T-helper 9 cell (primary cell): ENCODE measurements around the gene EIF6.
"Not testable (repeated sequence)": the region's sequence is repeated elsewhere in the genome, so short reads cannot be mapped to it uniquely, and the experiment has no call there.

Experiments used
- DNase-seq: peaks from one replicate; pipeline ENCODE4 v3.0.0-alpha.2; 2020

The EIF6 gene

DNA sequence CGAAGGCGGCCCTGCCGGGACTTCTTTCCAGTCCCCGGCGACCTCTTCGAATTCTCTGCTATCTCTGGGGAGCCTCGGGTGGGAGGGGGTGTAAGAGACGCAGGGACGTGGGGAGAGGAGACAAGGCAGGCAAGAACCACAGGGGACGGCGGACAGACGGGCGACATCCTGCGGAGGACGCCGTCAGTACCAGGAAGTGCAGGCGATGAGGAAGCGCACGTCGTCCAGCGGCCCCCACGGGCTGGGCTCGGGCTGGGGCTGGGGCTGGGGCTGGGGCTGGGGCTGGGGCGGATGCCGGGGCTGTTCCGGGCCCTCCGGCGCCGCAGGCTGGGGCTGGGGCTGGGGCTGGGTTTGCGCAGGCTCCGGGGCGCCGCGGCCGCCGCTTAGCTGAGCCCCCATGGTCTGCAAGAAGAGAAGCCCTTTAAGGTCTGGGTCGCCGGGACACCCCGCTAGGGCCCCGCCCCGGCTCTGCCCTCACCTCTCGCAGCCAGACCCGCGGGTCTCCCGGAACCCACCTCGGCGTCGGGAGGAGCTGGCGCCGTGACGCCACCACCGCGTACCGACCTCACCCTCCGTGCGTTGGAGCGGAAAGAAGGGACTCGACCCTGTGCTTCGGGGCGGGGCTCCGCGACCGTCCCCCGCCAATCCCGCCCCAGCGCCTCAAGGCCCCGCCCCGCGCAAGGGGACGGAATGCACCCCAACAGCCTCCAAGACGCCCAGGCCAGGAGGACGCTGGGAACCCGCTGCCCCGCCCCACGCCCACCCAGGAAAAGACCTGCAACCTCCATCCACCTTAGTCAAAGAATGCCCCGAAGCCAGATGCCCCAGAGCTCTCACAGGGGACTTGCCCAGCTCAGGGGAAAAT lies 6.8 kb downstream of the EIF6 start, which contains the start of gene MMP24OS:
Gene MMP24OS (minus strand): TSS at position 592 of the 865 bp plus-strand sequence. CDS start 193 bp downstream, at position 399.
- peak; percentile 83 for DNase-seq

DNA sequence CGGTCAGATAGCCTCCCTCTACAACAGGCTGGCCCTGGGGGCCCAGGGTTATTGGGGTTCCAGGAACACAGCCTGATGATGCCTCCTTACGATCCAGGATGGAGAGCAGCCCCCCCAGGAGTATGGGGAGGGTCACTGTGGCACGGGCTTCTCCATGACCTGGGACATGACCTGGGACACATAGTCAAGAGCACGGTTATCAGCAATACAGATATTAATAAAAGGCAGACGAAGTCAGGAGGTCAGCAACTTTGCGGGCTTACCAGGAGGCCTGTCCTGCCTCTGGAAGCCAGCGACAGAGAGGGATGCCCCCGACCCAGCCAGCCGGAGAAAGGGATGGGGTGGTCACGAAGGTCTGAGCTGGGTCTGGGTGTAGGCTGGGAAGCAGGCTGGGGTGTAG lies 7.4 kb downstream of the EIF6 start:
- no peak for DNase-seq

DNA sequence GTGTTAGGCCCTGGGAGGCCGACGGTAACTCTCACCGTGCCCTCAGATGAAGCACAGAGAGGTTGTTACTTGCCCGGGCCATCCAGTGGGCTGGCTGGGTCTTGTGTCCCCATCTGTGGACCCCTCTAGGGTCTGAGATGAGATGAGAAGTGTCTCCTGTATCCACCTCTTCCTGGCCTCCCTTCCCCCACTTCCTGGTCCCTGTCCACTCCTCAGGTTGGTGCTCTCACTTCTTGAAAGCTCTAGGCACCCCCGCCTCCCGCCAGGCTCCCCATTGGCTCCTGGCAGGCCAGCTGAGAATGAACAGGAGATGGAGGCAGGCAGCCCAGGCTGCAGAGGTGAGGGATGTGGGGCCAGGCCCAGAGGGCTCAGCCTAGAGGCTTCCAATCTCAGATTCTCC lies 8.2 kb downstream of the EIF6 start:
- DNase-seq = no peak

DNA sequence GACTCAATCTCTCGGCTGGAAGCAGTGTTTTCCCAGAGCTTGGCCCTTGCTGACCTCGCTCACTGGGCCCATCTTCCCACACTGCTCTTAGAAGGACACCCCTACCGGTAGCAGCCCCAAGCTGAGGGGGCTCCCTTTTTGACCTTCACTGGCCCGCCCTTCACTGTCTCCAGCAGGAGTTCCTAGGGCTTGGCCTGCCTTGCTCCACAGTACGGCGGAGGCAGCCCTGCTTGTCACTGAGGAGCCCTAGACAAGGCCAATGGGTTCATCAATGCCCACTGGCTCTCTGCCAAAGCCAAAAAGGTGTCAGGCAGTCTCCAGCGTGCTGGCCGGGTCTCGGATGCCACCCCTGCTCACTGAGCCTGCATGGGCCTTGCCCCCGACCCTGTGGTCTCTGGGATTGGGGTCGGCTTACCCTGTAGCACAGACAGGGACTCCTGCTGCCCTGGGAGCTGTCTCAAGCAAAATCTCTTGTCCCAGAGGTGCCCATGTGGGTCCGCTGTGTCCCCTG lies 8.8 kb downstream of the EIF6 start:
- DNase-seq = no peak

DNA sequence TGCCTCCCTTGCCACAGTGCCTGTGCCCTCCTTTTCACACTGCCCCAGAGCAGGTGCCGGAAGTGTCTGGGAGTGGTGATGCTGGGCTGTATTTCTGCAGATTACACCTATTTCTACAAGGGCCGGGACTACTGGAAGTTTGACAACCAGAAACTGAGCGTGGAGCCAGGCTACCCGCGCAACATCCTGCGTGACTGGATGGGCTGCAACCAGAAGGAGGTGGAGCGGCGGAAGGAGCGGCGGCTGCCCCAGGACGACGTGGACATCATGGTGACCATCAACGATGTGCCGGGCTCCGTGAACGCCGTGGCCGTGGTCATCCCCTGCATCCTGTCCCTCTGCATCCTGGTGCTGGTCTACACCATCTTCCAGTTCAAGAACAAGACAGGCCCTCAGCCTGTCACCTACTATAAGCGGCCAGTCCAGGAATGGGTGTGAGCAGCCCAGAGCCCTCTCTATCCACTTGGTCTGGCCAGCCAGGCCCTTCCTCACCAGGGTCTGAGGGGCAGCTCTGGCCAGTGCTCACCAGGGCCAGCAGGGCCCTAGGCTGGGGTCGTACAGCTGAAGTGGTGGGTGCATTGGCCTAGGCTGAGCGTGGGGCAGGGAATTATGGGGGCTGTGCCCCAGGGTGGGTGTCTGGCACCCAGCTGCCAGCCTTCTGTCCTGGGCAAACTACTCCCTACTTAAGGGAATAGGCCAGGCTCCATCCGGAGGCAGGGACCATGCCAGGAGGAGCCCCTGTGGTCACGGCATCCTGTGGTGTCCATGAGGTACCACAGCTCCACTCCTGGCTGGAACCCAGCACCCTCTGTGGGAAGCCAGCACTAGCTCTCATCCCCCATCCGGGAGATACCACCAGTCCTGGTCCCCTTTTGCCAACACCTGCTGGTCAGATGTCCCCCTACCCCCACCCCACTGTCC lies 10.1 kb downstream of the EIF6 start:
- no peak for DNase-seq

DNA sequence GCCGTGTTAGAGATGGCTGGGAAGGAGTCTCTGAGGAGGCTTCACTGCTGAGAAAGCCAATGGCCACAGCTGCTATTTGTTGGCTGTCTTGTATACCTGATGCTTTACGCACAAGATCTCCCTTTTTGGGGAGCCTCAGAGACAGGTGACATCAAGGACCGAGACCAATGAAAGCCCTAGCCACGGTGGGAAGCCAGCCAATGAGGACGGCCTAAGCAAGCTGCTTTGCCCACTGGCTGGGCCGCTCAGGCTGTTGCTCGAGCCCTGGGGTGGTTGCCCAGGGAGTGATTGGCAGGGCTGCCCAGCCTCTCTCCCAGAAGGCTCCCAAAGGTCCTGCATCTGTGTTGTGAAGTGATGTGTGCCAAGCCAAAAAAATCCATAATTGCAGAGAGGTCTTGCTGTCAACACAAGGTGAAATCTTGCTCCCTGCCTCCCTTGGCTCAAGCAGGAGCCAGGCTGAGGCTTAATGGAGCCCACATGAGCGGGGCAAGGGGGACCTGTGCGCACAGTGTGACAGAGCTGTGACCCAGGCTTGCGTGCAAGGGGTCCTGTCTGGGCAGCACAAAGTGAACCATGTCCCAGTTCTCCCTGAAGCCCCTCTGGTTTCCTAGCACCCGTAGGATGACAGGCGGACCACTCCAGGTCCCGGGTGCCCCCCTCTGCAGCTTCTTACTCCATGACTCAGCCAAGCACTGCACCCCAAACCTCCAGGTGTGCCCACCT lies 11.0 kb downstream of the EIF6 start:
- DNase-seq = no peak

DNA sequence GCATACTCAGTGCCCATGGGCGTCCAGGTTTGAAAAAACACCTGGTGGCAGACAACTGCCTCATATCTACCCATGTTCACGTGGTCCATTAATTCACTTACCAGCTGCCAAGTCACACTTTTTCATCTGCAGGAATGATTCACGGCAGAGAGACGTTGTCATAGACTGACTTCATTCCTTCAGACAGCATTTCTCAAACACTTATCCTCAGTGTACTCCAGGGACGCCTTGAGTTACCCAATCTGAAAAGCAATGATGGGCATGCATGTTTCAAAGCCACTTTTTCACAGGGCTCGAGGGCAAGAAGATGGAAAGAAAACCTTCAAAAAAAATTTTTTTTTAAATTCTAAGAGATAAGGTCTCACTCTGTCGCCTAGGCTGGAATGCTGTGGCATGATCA lies 12.7 kb downstream of the EIF6 start:
- DNase-seq = no peak

DNA sequence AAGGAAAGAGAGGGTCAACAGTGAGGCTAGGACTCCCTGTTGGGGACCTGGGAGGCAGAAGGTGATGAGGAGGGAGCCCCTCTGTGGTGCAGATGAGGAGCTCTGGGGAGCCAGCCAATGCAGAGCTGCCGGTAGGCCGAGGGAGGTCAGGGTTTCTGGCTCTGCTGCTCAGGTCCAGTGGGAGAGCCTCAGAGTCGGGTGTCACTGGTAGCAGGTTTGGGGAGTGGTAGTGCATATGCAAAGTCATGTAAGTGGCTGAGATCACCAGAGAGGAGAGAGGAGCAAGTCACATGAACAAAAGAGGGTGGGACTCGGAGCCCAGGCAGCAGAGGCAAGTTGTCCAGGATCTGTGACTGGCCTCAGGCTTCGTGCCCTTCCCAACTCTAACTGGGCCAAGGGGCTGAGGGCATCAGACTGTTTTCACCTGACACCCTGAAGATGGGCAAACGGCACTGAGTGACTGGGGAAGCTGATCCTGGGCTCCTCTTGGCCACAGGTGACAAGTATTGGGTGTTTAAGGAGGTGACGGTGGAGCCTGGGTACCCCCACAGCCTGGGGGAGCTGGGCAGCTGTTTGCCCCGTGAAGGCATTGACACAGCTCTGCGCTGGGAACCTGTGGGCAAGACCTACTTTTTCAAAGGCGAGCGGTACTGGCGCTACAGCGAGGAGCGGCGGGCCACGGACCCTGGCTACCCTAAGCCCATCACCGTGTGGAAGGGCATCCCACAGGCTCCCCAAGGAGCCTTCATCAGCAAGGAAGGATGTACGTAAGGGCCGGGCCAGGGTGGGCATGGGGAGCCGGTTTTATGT lies 13.3 kb downstream of the EIF6 start:
- no peak for DNase-seq

DNA sequence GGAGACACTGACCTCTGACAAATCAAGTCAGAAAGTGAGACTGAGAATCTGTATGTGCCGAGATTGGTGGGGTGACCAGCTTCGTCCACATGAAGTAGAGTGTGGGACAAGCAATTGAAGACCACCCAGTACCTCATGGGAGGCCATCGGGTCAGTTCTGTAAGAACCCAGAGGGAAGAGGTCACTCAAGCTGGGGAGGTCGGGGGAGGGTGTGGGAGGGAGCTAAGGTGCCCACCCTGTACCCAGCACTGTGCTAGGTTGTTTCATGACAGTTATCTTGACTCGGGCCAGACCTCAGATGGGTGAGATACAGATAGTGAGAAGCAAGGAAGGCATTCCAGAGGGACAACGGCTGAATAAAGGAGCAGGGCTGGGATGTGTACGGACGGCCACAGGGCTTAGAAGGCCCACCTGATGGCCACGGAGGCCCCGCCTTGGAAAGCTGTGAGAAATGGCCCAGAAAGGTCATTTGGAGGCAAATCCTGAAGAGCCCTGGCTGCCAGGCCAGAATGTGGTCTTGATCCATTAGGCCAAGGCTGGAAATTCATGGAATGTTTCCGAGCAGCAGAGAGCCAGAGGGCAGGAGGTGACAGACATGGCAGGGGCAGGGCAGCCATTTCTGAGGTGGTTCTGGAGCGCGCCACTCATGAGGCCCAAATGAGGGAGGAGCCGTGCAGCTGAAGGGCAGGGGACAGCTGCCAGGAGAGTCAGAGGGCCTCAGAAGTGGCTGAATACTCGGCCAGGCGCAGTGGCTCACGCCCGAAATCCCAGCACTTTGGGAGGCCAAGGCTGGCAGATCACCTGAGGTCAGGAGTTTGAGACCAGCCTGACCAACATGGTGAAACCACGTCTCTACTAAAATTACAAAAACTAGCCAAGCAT lies 14.3 kb downstream of the EIF6 start:
- DNase-seq = no peak

DNA sequence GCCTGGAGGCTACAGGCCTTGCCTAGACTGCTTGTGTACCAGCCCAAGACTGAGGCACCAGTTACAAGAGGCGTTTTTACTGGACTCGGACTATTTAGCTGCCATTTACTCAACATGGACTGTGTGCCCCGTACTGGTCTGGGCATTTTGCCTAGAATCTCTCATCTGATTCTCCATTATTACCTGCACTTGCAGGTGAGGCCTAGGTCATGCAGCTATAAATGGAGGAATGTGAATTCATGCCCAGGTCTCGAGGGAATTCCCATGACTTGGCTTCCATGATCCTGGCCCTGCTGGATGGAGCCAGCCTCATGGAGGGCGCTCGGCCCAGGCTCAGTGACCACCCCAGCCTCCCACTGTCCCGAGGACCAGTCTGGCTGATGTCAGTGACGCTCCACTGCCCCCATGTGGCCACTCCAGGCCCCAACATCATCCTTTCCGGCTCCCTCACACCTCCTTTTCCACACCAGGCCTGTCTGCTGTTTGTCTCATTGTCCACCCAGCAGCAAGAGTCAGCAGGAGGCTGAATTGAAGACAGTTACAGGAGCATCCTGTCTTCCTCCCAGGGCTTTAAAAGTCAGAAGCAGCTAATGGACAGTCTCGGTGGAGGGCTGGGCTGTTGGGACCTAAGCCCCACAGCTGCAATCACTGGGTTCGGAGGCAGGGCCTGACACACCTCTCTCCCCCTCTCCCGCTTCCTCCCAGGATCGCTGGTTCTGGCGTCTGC lies 15.4 kb downstream of the EIF6 start:
- DNase-seq = peak; percentile 32

DNA sequence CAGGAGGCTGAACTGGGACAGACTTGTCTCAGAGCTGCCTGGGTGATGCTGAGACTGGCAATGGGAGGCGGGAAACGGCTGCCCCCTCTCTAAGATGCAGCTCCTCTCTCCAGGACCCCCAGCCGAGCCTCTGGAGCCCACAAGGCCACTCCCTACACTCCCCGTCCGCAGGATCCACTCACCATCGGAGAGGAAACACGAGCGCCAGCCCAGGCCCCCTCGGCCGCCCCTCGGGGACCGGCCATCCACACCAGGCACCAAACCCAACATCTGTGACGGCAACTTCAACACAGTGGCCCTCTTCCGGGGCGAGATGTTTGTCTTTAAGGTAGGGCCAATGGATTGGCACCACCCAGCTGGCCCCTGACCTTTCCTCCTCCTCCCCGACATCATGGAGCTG lies 17.5 kb downstream of the EIF6 start:
- DNase-seq = no peak

DNA sequence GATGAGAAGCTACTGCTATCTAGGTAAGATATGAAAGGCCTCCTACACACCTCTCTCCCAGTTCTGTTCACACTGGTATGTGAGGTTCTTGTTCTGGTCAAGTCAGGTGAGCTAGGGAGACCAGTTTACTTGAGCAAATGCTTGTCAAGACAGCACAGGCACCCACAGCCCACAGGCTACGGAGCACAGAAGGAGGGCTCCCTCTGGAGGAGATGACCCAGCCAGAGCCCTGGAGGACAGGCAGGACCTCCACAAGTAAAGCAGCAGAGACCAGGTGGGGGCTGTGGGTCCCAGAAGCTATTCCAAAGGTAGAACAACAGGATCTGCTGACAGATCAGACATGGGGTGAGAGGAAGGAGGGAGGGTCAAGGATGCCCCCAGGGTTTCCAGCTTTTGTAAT lies 19.8 kb downstream of the EIF6 start:
- DNase-seq = no peak

DNA sequence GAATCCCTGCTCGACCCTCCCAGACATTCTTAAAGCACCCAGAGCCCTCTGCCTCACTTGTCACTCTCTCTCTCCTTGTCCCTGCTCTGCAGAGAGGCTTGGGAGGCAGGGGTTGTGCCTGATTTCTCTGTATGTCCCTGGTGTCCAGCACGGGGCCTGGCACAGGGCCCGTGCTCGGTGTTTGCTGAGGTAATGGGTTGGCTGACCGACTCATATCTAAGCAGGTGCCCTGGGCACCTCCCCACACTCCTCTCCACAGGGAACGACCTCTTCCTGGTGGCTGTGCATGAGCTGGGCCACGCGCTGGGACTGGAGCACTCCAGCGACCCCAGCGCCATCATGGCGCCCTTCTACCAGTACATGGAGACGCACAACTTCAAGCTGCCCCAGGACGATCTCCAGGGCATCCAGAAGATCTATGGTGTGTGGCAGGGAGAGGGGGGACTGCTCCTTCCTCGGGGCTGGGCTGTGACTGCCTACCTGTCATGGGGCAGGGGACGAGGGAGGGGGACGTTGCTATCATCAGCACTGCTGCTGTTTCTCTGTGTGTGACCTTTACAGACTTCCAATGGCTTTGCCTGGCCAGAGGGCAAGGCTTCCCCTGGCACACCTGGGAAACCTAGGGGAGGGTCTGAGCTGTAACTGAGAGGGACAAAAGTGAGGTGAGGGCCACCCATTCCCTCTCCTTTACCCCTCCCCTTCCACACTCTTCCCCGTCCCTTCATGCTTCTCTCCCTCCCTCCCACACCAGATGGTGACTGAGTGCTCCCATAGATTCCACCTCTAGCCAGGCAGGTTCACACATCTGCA lies 20.8 kb downstream of the EIF6 start:
- DNase-seq = no peak

DNA sequence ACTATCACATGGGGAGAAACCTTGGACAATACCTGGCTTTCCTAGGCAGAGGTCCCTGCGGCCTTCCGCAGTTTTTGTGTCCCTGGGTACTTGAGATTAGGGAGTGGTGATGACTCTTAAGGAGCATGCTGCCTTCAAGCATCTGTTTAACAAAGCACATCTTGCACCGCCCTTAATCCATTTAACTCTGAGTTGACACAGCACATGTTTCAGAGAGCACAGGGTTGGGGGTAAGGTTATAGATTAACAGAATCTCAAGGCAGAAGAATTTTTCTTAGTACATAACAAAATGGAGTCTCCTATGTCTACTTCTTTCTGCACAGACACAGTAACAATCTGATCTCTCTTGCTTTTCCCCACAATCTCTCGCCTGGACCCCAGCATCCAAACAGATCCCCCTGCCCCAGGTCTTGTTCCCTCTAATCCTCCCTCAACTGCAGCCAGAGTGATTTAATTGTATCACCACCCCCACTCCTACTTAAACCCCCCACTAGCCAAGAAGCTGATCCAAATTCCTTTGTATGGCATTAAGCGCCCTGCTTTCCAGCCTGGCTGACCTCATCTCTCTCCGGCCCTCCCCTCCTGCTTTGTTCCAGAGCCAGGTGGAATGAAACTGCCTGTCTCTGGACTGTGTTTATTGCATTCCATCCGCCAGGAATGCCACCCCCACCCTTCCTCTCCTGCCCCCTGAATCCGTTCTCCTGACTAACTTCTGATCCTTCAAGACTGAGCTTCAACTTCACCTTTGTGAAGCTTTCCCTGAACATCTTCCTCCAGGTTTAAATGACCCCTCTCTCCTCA lies 21.6 kb downstream of the EIF6 start:
- DNase-seq = not testable (repeated sequence)

DNA sequence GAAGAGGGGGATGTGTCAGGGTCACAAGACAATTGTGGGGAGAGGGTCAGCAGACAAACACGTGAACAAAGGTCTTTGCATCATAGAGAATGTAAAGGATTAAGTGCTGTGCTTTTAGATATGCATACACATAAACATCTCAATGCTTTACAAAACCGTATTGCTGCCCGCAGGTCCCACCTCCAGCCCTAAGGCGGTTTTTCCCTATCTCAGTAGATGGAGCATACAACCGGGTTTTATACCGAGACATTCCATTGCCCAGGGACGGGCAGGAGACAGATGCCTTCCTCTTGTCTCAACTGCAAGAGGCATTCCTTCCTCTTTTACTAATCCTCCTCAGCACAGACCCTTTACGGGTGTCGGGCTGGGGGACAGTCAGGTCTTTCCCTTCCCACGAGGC lies 22.3 kb downstream of the EIF6 start:
- not testable (repeated sequence) for DNase-seq

DNA sequence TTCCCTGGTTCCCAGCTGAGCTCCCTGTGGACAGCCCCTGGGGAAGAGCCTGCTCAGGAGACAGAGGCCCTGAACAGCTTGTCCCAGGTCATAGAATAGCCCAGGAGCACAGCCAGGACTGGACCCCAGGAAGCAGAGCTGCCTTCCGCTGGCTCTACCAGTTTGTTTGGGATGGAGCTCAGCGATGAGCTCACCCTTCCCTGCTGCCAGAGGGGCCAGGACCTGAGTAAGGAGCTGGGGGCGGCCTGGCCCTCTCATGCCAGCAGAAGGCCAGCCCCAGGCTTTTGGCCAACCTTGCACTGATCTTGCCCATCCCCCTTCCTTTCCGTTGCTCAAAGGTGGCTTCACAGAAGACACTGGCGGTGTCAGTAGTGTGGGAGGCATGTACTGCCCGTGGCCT lies 24.1 kb downstream of the EIF6 start:
- DNase-seq = no peak

DNA sequence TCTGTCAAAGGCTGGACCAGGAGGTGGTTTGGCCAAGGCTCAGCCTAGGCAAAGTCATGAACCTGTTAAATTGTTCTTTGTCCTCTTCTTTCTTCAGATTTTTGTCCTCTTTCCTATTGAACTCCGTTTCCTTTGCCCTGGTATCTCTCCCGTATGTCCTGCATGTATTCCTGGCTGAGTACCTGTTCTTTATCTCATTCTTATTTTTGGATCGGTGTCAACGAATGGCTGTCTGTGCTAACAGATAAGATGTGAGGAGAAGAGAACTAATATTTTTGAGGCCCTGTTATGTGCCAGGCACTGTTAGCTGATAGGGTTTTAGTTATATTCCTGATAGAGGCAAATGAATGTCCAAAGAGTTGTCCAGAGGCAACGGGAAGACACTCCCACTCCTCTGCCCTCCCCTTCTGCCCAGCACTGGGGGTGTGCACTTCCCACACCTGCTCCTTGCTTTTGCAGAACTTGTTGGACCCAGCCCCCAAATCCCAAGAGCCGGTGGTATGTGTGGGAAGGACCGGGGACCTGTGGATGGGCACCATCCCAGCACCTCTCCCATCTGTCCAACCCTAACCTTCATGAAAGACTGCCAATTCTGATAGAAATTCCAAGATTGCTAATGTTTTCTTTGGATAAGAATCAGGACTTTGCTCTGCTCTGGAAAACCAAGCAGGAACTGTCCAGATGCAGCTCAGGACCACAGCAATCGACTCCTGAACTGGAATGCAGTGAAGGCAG lies 27.2 kb downstream of the EIF6 start:
- DNase-seq = no peak
